H1 (cell line): ENCODE measurements around the gene PCSK4. TPM values are rescaled to one million over a fixed set of nuclear protein-coding genes. Genes with fewer than 3 reads are reported as not detected.

Experiments
- CTCF ChIA-PET: fragments of 300-600 bp; sonication (Branson Sonifier 250); formaldehyde crosslinking; loops from one replicate; lab custom pipeline; 2021; ENCODE audit not compliant: partially characterized antibody; lab: Charles Lee
- POLR2A ChIA-PET: fragments of 300-600 bp; sonication (Branson Sonifier 250); formaldehyde crosslinking; loops from one replicate; lab custom pipeline; 2021; ENCODE audit warnings: inconsistent platforms; ENCODE audit not compliant: partially characterized antibody; lab: Charles Lee
- DNase-seq, 2 experiments: peaks; one replicate each; pipeline versions ENCODE4 v3.0.0 to v3.0.0-alpha.2; 2010 to 2022; ENCODE audit warnings: low spot score in 2 of 2, low read depth in 1 of 2, mixed read lengths in 1 of 2
- FAIRE-seq: peaks from 2 replicates; lab custom pipeline; 2011; peaks lifted over from hg19 to GRCh38; lab: Jason Lieb, UNC
- H2AFZ ChIP-seq: 2 replicates; pipeline ENCODE4 v1.8.1; 2012; ENCODE audit warnings: low read length, inconsistent platforms
- H2AK5ac ChIP-seq: 2 replicates; pipeline ENCODE4 v1.6.1; 2013; ENCODE audit warnings: low read depth, low read length
- H2BK120ac ChIP-seq: replicated peaks from 2 replicates; pipeline ENCODE3; 2013; ENCODE audit warnings: low read depth, low read length, inconsistent platforms
- H2BK12ac ChIP-seq: 2 replicates; pipeline ENCODE4 v1.6.1; 2013; ENCODE audit warnings: low read depth, low read length
- H2BK15ac ChIP-seq: 2 replicates; pipeline ENCODE4 v1.6.1; 2013; ENCODE audit warnings: low read length
- H2BK20ac ChIP-seq: 2 replicates; pipeline ENCODE4 v1.6.1; 2013; ENCODE audit warnings: low read length
- H2BK5ac ChIP-seq: 2 replicates; pipeline ENCODE4 v1.6.1; 2013; ENCODE audit warnings: low read depth, low read length
- H3K14ac ChIP-seq: 2 replicates; pipeline ENCODE4 v1.6.1; 2013; ENCODE audit warnings: inconsistent platforms; ENCODE audit not compliant: insufficient read length
- H3K18ac ChIP-seq: 2 replicates; pipeline ENCODE4 v1.6.1; 2013; ENCODE audit warnings: low read length; ENCODE audit errors: extremely low read depth
- H3K23ac ChIP-seq: 2 replicates; pipeline ENCODE4 v1.6.1; 2013; ENCODE audit warnings: inconsistent platforms; ENCODE audit not compliant: insufficient read length
- H3K23me2 ChIP-seq: 2 replicates; pipeline ENCODE4 v1.6.1; 2013; ENCODE audit warnings: low read depth, low read length
- H3K27ac ChIP-seq: 2 replicates; pipeline ENCODE4 v1.6.1; 2011; ENCODE audit warnings: low read depth, low read length, inconsistent platforms
- H3K27me3 ChIP-seq, 4 experiments: replicated peaks in 1 of 4; 1 replicate in 1 of 4; 2 replicates in 3 of 4; pipeline versions ENCODE4 v1.6.1 to v1.8.1; 2011 to 2013; ENCODE audit warnings: low read length in 3 of 4, mild to moderate bottlenecking in 3 of 4, inconsistent platforms in 2 of 4, mixed read lengths in 2 of 4, moderate library complexity in 1 of 4; ENCODE audit not compliant: control insufficient read depth in 3 of 4, insufficient read depth in 3 of 4; ENCODE audit errors: extremely low read depth in 1 of 4
- H3K36me3 ChIP-seq, 4 experiments: 2 replicates each; pipeline versions ENCODE4 v1.6.1 to v1.8.1; 2011 to 2013; ENCODE audit warnings: mild to moderate bottlenecking in 4 of 4, low read length in 3 of 4, moderate library complexity in 2 of 4, control low read depth in 1 of 4, inconsistent platforms in 1 of 4; ENCODE audit not compliant: insufficient read depth in 4 of 4, control insufficient read depth in 2 of 4
- H3K4ac ChIP-seq: replicated peaks from 2 replicates; pipeline ENCODE3; 2013; ENCODE audit warnings: low read length, low read depth, mixed read lengths, inconsistent platforms; ENCODE audit not compliant: insufficient read length
- H3K4me1 ChIP-seq, 4 experiments: replicated peaks in 1 of 4; 1 replicate in 1 of 4; 2 replicates in 3 of 4; pipeline versions ENCODE4 v1.6.1 to v1.8.1; 2011 to 2013; ENCODE audit warnings: low read length in 3 of 4, inconsistent platforms in 2 of 4, mixed read lengths in 1 of 4; ENCODE audit not compliant: insufficient read depth in 4 of 4, control insufficient read depth in 3 of 4
- H3K4me2 ChIP-seq, 2 experiments: 2 replicates each; pipeline versions ENCODE4 v1.6.1 to v1.8.1; 2011 to 2013; ENCODE audit warnings: low read depth in 2 of 2, low read length in 2 of 2, control low read depth in 1 of 2, inconsistent platforms in 1 of 2, mild to moderate bottlenecking in 1 of 2; ENCODE audit not compliant: insufficient read depth in 1 of 2
- H3K4me3 ChIP-seq, 4 experiments: fragments of 200-600, 300-600 bp in 1 of 4; sonication (generic), shearing (Covaris generic), sonication (Bioruptor Twin) in 1 of 4; 2 replicates each; pipeline versions ENCODE4 v1.5.1 to v1.8.1; 2011 to 2016; ENCODE audit warnings: low read length in 4 of 4, low read depth in 3 of 4, control low read depth in 2 of 4, inconsistent platforms in 2 of 4, mild to moderate bottlenecking in 2 of 4, mixed read lengths in 1 of 4, moderate library complexity in 1 of 4; ENCODE audit not compliant: insufficient read depth in 2 of 4; ENCODE audit errors: extremely low read depth in 1 of 4
- H3K56ac ChIP-seq: replicated peaks from 2 replicates; pipeline ENCODE3; 2013; ENCODE audit warnings: low read depth, mild to moderate bottlenecking, mixed read lengths, low read length, inconsistent platforms; ENCODE audit not compliant: insufficient read length
- H3K79me1 ChIP-seq: 2 replicates; pipeline ENCODE4 v1.6.1; 2013; ENCODE audit warnings: low read depth, low read length, control low read depth
- H3K79me2 ChIP-seq, 2 experiments: 2 replicates each; pipeline versions ENCODE4 v1.6.1 to v1.8.1; 2012 to 2013; ENCODE audit warnings: low read length in 2 of 2, mild to moderate bottlenecking in 2 of 2, inconsistent platforms in 1 of 2; ENCODE audit not compliant: insufficient read depth in 2 of 2, control insufficient read depth in 1 of 2
- H3K9ac ChIP-seq, 4 experiments: replicated peaks in 1 of 4; 1 replicate in 1 of 4; 2 replicates in 3 of 4; pipeline versions ENCODE4 v1.6.1 to v1.8.1; 2011 to 2013; ENCODE audit warnings: low read depth in 3 of 4, low read length in 3 of 4, control low read depth in 2 of 4, mild to moderate bottlenecking in 2 of 4, moderate library complexity in 2 of 4, inconsistent platforms in 1 of 4; ENCODE audit errors: extremely low read depth in 1 of 4
- H3K9me3 ChIP-seq, 2 experiments: 2 replicates each; pipeline versions ENCODE4 v1.6.1 to v1.8.1; 2012 to 2013; ENCODE audit warnings: mild to moderate bottlenecking in 2 of 2, moderate library complexity in 2 of 2, control low read depth in 1 of 2, inconsistent platforms in 1 of 2, low read depth in 1 of 2, low read length in 1 of 2, mixed read lengths in 1 of 2; ENCODE audit not compliant: insufficient read depth in 2 of 2
- H4K20me1 ChIP-seq, 2 experiments: replicated peaks in 1 of 2; 2 replicates each; pipeline versions ENCODE3 to v1.8.1; 2011 to 2013; ENCODE audit warnings: inconsistent platforms in 2 of 2, low read length in 2 of 2, mild to moderate bottlenecking in 1 of 2; ENCODE audit not compliant: insufficient read depth in 2 of 2, control insufficient read depth in 1 of 2
- H4K5ac ChIP-seq: 2 replicates; pipeline ENCODE4 v1.6.1; 2013; ENCODE audit warnings: low read length, low read depth, mixed read lengths, inconsistent platforms; ENCODE audit not compliant: insufficient read length
- H4K8ac ChIP-seq: 2 replicates; pipeline ENCODE4 v1.8.0; 2013; ENCODE audit warnings: mild to moderate bottlenecking, moderate library complexity, low read length, inconsistent platforms; ENCODE audit not compliant: insufficient read depth; ENCODE audit errors: extremely low read depth
- H4K91ac ChIP-seq: replicated peaks from 2 replicates; pipeline ENCODE3; 2013; ENCODE audit warnings: low read length, mixed read lengths, inconsistent platforms; ENCODE audit not compliant: insufficient read length
- BRCA1 ChIP-seq: IDR thresholded peaks from 2 replicates; pipeline ENCODE4 v1.6.1; 2012; ENCODE audit warnings: low read depth, low read length, improper control_type of control experiment
- CHD2 ChIP-seq: IDR thresholded peaks from 2 replicates; pipeline ENCODE4 v1.6.1; 2012; ENCODE audit warnings: low read length, improper control_type of control experiment
- SRF ChIP-seq: IDR thresholded peaks from 2 replicates; pipeline ENCODE4 v1.6.1; 2011; ENCODE audit warnings: mild to moderate bottlenecking, low read depth, low read length, moderate library complexity
- WGBS, 2 experiments: shearing (Covaris generic) in 1 of 2; methylation state at CpG; one replicate each; pipeline versions ENCODE4 v1.1.6 to v1.1.7; 2013 to 2015; ENCODE audit warnings: low lambda C conversion rate in 2 of 2, mixed read lengths in 2 of 2, inconsistent platforms in 1 of 2, low coverage in 1 of 2, missing lambda C conversion rate in 1 of 2; ENCODE audit not compliant: insufficient replicate concordance in 2 of 2, insufficient coverage in 1 of 2, insufficient read length in 1 of 2; ENCODE audit errors: extremely low coverage in 1 of 2, missing lambda C conversion rate in 1 of 2; 5-methylcytosine and 5-hydroxymethylcytosine counted together
- polyA plus RNA-seq, 7 experiments: library from polyadenylated mRNA; depleted of rRNA in 3 of 7; stranded (reverse) in 5 of 7; unstranded in 2 of 7; fragments of >200 nt in 5 of 7; fragments of 200-250 nt in 2 of 7; gene quantifications; 1 replicate in 5 of 7; 2 replicates in 1 of 7; 4 replicates in 1 of 7; pipeline versions ENCODE4 v1.2.1 to v1.2.3, GENCODE V29; 2011 to 2013; ENCODE audit warnings: missing spikeins in 2 of 7, mixed read lengths in 2 of 7
- total RNA-seq: library from RNA; stranded (reverse); fragmentation: NEBNext Ultra II Directional; extraction: Animal tissue kit (Norgen Biotek cat#: 25700); gene quantifications from 2 replicates; pipeline ENCODE4 v1.2.1, GENCODE V29; 2021
- TF ChIP-seq, protein P1 (sequence below): IDR thresholded peaks from 2 replicates; pipeline ENCODE4 v1.6.1; 2012; ENCODE audit warnings: low read length, inconsistent platforms

Gene PCSK4
- total and polyA plus RNA-seq, 2 of the 8 experiments (the other 6 are each of a cell fraction or from before 2014, with no cell fraction given) = 9.8 to 10.7 TPM

DNA sequence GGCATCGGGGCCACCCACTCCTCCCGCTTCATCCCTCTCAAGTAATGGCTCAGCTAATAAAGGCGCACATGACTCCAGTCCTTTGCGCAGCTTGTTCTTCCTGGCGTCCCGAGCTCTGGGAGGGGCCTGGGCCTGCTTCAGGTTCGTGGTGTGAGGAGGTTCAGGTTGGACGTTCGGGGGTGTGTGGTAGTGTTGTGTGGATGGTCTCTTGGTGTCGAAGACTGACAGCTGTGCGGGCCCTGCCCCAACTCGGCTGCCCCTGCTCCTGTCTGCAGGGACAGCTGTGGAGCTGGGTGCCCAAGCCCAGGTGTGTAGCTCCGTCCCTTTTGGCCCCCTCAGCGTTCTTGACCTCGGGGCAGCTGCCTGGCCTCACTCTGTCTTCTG, 49.7 kb downstream of the PCSK4 start:
- Histone ChIP-seq H4K8ac (no peak overlapping the region; the same call in 1 of the 2 replicates), H4K91ac (no peak overlapping the region), H3K79me1 (peaks cover 4% of the 10 kb centered on the region), H3K4me3 (no peak overlapping the region), H2BK15ac (no peak overlapping the region), H3K23me2 (peaks cover 3% of the 10 kb centered on the region; the same call in 1 of the 2 replicates), H4K5ac (no peak overlapping the region), H3K9ac (0 out of 7 replicates have a peak overlapping the region, but pooled peaks of 1 of the 4 experiments have one; percentile 17), H3K27ac (peak overlapping the region; percentile 8; the same call in 1 of the 2 replicates), H3K36me3 (peaks cover 26 to 39% (median 29%) of the 10 kb centered on the region in 4 experiments), H2BK12ac (no peak overlapping the region), H2BK120ac (no peak overlapping the region), H3K4me2 (no peak overlapping the region; a peak in 1 of 4 replicates), H3K9me3 (no peaks in the 10 kb centered on the region), H2BK20ac (no peak overlapping the region), H3K4ac (no peak overlapping the region), H2AFZ (no peak overlapping the region), H3K18ac (no peak overlapping the region), H2AK5ac (no peak overlapping the region), H2BK5ac (peak overlapping the region; percentile 9), H3K23ac (no peak overlapping the region), H3K79me2 (peaks cover 2 to 24% of the 10 kb centered on the region in 2 experiments; a peak in 3 of 4 replicates), H3K4me1 (peaks cover 0 to 10% (median 4%) of the 10 kb centered on the region in 4 experiments; a peak in 5 of 7 replicates), H4K20me1 (peaks cover 23 to 26% of the 10 kb centered on the region in 2 experiments), H3K56ac (no peak overlapping the region), H3K14ac (no peak overlapping the region), H3K27me3 (peaks cover 0 to 3% (median under 1%) of the 10 kb centered on the region in 4 experiments; a peak in 2 of 7 replicates)
- FAIRE-seq (no peak), DNase-seq (no peak)
- WGBS, 2 experiments = 97% methylated on average over 15 of the region's 15 CpGs; no CpG with 5 or more reads in 1 of the 2 experiments
- ChIA-PET POLR2A (interaction anchor here (0.6 to 7.6 kb wide), 18 partner anchors 9 to 255 kb away, joined by 3 to 109 read pairs (median 3); partner anchors contain the start of genes APC2, CIRBP and TCF3), CTCF (interaction anchor here (0.6 to 5.6 kb wide), 5 partner anchors 15 to 160 kb away, joined by 3 to 54 read pairs (median 3); no protein-coding TSS in a partner anchor)
- TF ChIP-seq BRCA1 (no peak), CHD2 (no peak), SRF (no peak)
- TF ChIP-seq, protein P1, sequence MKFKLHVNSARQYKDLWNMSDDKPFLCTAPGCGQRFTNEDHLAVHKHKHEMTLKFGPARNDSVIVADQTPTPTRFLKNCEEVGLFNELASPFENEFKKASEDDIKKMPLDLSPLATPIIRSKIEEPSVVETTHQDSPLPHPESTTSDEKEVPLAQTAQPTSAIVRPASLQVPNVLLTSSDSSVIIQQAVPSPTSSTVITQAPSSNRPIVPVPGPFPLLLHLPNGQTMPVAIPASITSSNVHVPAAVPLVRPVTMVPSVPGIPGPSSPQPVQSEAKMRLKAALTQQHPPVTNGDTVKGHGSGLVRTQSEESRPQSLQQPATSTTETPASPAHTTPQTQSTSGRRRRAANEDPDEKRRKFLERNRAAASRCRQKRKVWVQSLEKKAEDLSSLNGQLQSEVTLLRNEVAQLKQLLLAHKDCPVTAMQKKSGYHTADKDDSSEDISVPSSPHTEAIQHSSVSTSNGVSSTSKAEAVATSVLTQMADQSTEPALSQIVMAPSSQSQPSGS = no peak
